Measurements from ENCODE around the gene FOXL1.

FOXL1 gene

DNA sequence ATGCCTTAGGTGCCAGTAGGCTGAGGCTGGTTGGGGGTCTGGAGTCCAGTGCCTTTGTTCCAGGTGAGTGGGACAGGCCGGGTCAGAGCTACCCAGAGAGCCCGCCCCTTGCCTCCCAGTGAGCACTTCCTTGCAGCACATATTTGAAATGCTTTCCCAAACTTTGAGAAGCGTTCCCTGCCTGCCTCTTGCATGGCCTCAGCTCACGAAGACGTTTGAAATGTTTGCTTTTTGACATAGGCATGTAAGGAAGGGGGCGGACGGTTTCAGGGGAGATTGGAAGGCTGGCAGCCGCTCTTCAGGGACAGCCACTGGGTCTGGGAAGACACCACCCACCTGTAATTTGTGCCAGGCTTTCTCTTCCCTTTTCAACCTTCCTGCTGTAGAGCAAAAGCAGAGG lies 5.1 kb upstream of the FOXL1 start:
- TF ChIP-seq, protein P1, sequence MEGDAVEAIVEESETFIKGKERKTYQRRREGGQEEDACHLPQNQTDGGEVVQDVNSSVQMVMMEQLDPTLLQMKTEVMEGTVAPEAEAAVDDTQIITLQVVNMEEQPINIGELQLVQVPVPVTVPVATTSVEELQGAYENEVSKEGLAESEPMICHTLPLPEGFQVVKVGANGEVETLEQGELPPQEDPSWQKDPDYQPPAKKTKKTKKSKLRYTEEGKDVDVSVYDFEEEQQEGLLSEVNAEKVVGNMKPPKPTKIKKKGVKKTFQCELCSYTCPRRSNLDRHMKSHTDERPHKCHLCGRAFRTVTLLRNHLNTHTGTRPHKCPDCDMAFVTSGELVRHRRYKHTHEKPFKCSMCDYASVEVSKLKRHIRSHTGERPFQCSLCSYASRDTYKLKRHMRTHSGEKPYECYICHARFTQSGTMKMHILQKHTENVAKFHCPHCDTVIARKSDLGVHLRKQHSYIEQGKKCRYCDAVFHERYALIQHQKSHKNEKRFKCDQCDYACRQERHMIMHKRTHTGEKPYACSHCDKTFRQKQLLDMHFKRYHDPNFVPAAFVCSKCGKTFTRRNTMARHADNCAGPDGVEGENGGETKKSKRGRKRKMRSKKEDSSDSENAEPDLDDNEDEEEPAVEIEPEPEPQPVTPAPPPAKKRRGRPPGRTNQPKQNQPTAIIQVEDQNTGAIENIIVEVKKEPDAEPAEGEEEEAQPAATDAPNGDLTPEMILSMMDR (IDR thresholded peaks at IDR 0.05) = no peak
- peak overlapping the region; percentile 90 for H3K4me3 ChIP-seq
- peak overlapping the region; percentile 98 for H3K27ac ChIP-seq
- no peak for DNase-seq (ENCODE audit: low spot score)

DNA sequence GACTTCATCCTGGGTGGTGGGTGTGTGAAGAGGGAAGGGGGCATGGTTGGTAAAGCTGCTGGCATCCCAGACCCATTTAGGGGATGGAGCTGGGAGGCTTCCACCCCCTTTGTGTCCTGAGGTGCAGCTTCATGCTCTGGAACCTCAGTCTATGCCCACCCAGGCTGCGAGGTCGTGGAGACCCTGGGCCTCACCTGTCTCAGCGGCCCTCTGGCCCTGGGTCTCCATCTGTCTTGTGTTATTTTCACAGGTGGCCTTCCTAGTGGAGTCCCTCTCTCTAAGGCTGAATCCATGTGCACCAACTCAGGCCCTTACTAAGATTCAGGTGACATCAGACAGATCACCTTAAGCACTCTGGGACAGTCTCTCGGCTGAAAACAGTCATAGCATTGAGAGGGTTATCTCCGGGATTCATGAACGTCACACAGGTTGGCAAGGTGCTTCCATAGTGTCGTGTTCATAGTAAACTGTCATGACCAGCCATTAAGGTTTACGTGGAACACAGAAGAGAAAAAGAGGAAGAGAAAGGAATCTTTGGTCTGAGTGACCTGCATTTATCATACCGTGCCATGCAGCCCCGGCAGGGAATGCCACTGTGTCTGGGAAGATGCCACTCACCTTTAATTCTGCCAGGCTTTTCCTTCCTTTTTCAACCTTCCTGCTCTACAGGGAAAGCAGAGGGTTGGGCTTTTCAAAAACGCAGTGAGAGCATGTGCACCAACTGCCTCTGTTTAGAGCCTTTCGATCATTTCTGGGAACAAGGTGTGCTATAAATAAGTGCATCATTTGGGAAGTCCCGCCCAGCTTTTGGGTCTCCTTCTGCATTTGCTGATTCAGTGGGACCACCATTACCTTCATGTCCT lies 4.5 kb upstream of the FOXL1 start:
- H3K27ac ChIP-seq = peak overlapping the region; percentile 98
- peak overlapping the region; percentile 90 for H3K4me3 ChIP-seq
- TF ChIP-seq, protein P1 (IDR thresholded peaks at IDR 0.05) = no peak
- no peak for DNase-seq (ENCODE audit: low spot score)

DNA sequence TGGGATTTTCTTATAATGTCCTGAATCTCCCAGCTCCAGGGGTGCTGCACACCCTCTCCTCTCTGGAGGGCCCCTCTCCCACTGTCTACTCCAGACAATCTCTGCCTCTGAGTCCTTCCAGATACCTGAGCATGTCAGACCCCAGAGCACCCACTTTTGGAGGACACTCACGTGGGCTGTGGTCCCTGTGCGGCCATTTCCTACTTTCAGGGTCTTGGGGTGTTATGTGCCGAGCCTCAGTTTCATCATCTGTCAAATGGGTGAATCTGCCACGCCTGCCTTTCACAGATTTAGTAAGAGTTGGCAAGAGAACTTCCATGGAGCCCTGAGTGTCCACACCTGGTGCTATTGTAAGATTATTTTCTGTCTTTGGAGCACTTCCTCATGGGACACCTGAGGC lies 3.7 kb upstream of the FOXL1 start:
- TF ChIP-seq, protein P1 (IDR thresholded peaks at IDR 0.05) = no peak
- no peak for DNase-seq (ENCODE audit: low spot score)
- Histone ChIP-seq H3K27ac (peak overlapping the region; percentile 98), H3K4me3 (peak overlapping the region; percentile 28)

DNA sequence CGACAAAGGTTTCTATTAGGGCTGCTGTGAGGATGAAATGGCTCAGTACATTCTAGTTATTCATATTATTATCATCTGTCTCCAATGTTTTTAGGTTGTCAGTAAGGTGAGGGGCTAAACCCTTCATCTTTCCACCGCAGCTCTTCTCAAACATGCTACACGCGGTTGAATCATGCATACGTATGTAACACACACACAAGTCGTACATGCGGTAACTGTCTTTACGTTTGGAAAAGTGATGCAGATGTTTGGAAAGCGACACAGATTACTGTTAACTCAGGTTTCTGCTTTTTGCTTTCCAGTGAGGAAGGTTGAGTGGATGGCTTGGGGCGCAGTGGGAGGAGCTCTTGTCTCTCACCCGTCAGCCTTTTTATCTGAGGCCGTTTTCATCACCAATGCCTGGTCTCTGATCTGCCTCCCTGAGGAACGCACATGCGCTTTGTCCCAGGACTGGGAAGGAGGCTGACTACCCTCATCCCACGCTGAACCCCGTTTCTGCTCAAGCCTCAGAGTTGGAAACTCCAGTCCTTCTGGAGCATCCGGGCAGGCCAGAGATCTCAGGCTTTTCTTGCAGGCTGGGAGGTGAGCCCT lies 3.2 kb upstream of the FOXL1 start:
- no peak for DNase-seq (ENCODE audit: low spot score)
- Histone ChIP-seq H3K27ac (peak overlapping the region; percentile 98), H3K4me3 (peak overlapping the region; percentile 82)
- TF ChIP-seq, protein P1 (IDR thresholded peaks at IDR 0.05) = no peak

DNA sequence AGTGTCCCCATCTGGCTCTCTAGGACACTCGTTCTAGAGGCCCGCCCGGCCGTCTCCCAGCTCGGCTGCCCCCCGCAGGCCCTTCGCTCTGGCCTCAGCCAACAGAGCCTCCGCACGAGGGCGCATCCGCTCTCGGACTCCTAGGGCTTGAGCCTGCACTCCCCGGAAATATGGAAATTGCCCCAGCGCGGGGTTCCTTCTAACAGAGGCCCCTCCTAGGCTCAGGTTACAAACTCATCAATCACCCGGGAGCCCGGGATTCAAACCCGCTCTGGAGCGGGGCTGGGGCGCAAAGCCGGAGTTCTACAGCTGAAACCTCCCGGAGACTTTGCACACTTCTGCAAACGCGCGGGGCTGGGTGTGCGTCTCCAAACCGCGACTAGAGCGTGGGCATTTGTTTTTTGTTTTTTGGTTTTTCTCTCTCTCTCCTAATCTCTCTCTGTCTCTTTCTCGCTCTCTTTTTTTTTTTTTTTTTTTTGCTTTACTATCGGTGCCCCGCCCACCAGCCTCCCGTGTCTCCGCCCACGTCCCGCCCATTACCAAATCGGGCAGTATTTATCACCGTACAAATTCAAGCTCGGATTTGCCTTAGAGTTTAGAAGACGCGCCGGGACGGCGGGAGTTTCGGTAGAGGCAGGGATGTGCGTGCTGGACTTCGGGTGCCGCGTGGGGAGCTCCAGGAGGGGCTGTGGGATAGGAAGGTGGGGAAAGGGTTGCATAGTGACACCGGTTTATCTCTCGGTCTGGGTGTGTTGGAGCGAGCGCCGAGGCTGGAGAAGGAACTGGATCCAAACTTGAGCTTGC lies 2.4 kb upstream of the FOXL1 start:
- DNase-seq (ENCODE audit: low spot score) = peak; percentile 93
- H3K4me3 ChIP-seq = peak overlapping the region; percentile 82
- H3K27ac ChIP-seq = peak overlapping the region; percentile 98
- TF ChIP-seq, protein P1 (IDR thresholded peaks at IDR 0.05) = peak; percentile 31

DNA sequence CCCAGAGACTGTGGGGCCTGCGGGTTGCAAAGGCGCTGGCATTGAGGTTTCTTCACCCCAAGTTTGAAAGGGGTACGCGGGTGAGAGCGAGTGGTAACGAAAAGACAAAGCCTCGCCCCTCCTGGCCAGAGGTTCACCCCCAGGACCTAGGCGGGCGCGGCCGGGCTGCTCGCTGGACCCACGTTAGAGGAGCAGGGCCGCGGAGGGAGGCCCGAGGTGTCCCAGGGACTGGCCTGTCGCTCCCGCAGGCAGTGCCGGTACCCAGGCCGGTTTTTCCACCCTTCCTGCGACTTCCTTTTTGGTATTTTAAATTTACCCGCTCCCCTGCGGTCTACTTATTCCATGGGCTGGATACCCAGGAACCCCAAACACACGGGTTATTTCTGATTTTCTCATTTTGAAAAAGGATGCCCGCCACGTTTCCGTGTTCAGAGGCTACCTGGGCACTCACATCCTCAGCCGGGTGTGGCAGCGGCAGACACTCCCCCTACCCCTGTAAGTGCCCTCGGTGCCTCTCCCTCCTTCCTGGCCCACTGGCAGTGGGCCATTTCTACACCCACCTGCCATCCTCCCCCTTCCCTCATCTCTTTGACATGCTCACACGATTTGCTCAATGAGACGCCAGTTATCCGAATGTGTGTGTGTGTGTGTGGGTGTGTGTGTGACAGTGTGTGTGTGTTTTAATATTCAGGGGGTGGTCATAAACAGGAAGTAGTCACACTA lies 1.6 kb upstream of the FOXL1 start:
- TF ChIP-seq, protein P1 (IDR thresholded peaks at IDR 0.05) = no peak
- no peak for DNase-seq (ENCODE audit: low spot score)
- H3K4me3 ChIP-seq = peak overlapping the region; percentile 82
- peak overlapping the region; percentile 98 for H3K27ac ChIP-seq

All from coronary artery (tissue), 2 donors.